Measurements from ENCODE around the gene KCMF1. TPM values are rescaled to one million over a fixed set of nuclear protein-coding genes. Genes with fewer than 3 reads are reported as not detected.
A peak's percentile ranks its signal among the peaks of the same experiment; 100 is the strongest.

KCMF1 gene
- 46.8 TPM for total RNA-seq (ENCODE audit: unreplicated experiment)
- long read RNA-seq, full-length matches to known transcripts = 6 of 7 reads
- long read RNA-seq, partial matches to known transcripts = 0 of 7 reads
- long read RNA-seq, other reads (novel, unspliced or antisense) = 1 of 7 reads

DNA sequence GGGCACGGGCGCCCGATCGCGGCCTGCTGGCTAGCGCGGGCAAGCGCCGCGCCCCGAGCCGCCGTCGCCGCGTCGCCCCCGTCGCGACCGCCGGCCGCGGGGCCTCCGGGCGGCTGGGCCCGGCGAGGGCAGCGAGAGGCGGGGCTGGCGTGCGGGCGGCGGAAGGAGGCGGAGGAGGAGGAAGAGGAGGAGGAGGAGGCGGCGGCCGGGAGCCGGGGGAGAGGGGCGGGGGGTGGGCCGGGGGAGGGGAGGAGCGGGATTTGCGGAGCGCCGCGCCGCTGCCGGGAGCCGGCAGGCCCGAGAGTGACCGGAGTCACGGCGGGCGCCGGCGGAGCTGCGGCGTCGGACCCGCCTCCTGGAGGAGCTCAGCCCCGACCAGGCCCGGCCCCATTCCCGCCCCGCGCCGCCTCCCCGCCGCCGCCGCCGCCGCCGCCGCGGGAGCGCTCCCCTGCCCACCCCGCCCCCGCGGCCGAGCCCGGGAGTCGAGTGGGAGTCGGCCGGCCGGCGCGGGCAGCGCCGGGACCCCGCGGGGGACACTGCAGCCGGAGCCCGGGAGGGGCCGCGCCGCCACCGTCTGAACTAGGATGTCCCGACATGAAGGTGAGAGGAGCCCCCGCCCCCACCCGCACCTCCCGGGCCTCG, at the start of gene KCMF1:
Gene KCMF1 (plus strand): TSS at position 294 of the 642 bp plus-strand sequence. CDS start 291 bp downstream, at position 585.
- Mint-ChIP-seq H3K36me3 (ENCODE audit: unreplicated experiment) (no peaks in the 10 kb centered on the region), H3K4me1 (ENCODE audit: low read depth, unreplicated experiment) (peaks cover 21% of the 10 kb centered on the region), H3K27ac (ENCODE audit: unreplicated experiment) (peak within 1 kb of the TSS; percentile 97), H3K4me3 (ENCODE audit: unreplicated experiment) (peak within 1 kb of the TSS; percentile 97), H3K9me3 (ENCODE audit: unreplicated experiment) (peaks cover 12% of the 10 kb centered on the region), H3K27me3 (ENCODE audit: unreplicated experiment) (peaks cover 7% of the 10 kb centered on the region)
- TF ChIP-seq, protein P1, sequence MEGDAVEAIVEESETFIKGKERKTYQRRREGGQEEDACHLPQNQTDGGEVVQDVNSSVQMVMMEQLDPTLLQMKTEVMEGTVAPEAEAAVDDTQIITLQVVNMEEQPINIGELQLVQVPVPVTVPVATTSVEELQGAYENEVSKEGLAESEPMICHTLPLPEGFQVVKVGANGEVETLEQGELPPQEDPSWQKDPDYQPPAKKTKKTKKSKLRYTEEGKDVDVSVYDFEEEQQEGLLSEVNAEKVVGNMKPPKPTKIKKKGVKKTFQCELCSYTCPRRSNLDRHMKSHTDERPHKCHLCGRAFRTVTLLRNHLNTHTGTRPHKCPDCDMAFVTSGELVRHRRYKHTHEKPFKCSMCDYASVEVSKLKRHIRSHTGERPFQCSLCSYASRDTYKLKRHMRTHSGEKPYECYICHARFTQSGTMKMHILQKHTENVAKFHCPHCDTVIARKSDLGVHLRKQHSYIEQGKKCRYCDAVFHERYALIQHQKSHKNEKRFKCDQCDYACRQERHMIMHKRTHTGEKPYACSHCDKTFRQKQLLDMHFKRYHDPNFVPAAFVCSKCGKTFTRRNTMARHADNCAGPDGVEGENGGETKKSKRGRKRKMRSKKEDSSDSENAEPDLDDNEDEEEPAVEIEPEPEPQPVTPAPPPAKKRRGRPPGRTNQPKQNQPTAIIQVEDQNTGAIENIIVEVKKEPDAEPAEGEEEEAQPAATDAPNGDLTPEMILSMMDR (IDR thresholded peaks at IDR 0.05; ENCODE audit: partially characterized antibody, unreplicated experiment) = no peak
- peak; percentile 79 for DNase-seq

DNA sequence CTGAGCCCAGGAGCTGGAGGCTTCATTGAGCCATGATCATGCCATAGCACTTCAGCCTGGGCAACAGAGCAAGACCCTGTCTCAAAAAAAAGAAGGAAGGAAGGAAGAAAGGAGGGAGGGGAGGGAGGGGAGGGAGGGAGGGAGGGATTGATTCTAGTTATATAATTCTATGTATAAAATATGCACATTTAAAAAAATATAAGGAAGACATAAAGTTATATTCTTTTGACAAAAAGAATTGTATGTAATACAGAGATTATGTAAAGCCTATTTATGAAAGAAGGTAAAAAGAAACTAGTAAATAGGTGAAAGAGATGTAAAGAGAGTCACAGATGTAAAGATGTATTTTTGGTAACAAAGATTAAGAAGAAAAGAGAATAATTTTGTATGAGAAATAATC, 48.0 kb upstream of the KCMF1 start:
- Mint-ChIP-seq H3K27me3 (ENCODE audit: unreplicated experiment) (peaks cover 4% of the 10 kb centered on the region), H3K27ac (ENCODE audit: unreplicated experiment) (no peak overlapping the region), H3K36me3 (ENCODE audit: unreplicated experiment) (no peaks in the 10 kb centered on the region), H3K4me1 (ENCODE audit: low read depth, unreplicated experiment) (peaks cover 4% of the 10 kb centered on the region), H3K4me3 (ENCODE audit: unreplicated experiment) (no peak overlapping the region), H3K9me3 (ENCODE audit: unreplicated experiment) (peaks cover 7% of the 10 kb centered on the region)
- TF ChIP-seq, protein P1 (IDR thresholded peaks at IDR 0.05; ENCODE audit: partially characterized antibody, unreplicated experiment) = no peak
- no peak for DNase-seq

DNA sequence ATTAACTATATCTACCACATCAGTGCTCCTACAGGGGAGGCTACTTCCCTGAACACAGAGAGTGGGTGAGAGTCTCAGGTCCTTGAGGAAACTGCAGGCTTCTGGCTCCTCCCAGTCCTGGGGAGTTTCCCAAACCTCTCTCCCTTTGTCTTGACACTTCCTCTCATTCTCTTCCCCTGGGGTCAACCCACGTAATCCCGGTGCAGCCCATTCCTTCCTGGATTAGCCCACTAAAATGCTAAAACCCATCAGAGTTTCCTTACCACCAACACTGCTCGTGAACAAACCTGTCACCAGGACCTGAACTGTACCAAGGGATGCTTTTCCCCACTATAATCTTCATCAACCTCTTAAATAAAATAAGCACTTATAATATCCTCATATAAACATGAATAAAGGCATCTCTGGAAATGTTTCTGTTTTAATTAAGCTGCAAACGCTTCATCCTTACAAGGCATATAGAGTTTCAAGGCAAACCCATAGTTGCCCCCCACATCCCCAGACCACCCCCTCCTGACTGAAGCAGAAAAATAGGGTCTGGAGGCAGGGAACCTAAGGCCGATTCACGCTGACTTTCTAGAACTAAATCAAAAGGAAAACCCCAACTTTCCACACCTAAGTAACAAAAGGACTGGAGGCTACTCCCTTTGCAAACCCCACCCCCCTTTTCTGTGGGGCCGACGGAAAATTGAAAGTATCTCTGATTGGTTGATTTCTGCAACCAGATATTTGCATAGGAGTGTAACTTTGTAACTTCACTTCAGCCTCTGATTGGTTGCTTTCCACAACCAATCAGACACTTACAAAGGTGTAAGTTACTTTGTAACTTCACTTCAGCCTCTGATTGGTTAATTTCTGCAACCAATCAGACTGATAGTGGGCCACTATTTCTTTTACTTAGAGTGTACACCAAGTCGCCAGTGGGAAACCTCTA, 46.5 kb upstream of the KCMF1 start:
- no peaks in the 10 kb centered on the region for H3K36me3 Mint-ChIP-seq (ENCODE audit: unreplicated experiment)
- no peak for DNase-seq
- H3K4me3 Mint-ChIP-seq (ENCODE audit: unreplicated experiment) = no peak overlapping the region
- H3K27me3 Mint-ChIP-seq (ENCODE audit: unreplicated experiment) = peaks cover 4% of the 10 kb centered on the region
- peaks cover 7% of the 10 kb centered on the region for H3K9me3 Mint-ChIP-seq (ENCODE audit: unreplicated experiment)
- no peak overlapping the region for H3K27ac Mint-ChIP-seq (ENCODE audit: unreplicated experiment)
- TF ChIP-seq, protein P1 (IDR thresholded peaks at IDR 0.05; ENCODE audit: partially characterized antibody, unreplicated experiment) = no peak
- H3K4me1 Mint-ChIP-seq (ENCODE audit: low read depth, unreplicated experiment) = peaks cover 4% of the 10 kb centered on the region

DNA sequence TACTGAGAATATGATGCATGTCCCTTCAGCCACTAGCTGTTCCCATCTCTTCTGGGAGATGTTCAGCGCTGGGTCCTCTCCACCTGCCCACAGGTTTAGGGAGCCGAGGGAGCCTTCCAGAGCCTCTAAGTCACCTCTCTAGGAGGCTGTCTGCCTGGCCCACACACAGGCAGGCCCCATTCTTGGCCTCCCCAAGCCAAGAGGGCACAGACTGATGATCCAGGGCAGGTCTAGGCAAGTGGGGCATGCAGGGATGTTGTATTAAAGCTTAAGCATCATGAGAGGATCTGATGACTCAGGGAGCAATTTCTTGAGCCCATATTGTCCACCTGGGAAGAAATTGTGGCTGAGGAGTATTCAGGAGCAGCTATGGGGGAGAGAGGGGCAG, 45.6 kb upstream of the KCMF1 start:
- no peak for DNase-seq
- no peaks in the 10 kb centered on the region for H3K36me3 Mint-ChIP-seq (ENCODE audit: unreplicated experiment)
- TF ChIP-seq, protein P1 (IDR thresholded peaks at IDR 0.05; ENCODE audit: partially characterized antibody, unreplicated experiment) = no peak
- no peak overlapping the region for H3K27ac Mint-ChIP-seq (ENCODE audit: unreplicated experiment)
- peaks cover 7% of the 10 kb centered on the region for H3K9me3 Mint-ChIP-seq (ENCODE audit: unreplicated experiment)
- H3K4me1 Mint-ChIP-seq (ENCODE audit: low read depth, unreplicated experiment) = peaks cover 4% of the 10 kb centered on the region
- peak overlapping the region; percentile 11 for H3K4me3 Mint-ChIP-seq (ENCODE audit: unreplicated experiment)
- H3K27me3 Mint-ChIP-seq (ENCODE audit: unreplicated experiment) = peaks cover 4% of the 10 kb centered on the region

All from glutamatergic neuron (in vitro differentiated cells).